Activated naive CD4-positive, alpha-beta T cell treated with Interleukin-2 at 50 U/mL for 16 hours (primary cell): ENCODE data around the gene KRT3.

ENCODE experiments used
- DNase-seq: peaks from one replicate; pipeline ENCODE4 v3.0.0-alpha.2; 2020

The KRT3 gene

GRCh38 chr12:52826611-52827498 is 30.9 kb upstream of the KRT3 start:
- DNase-seq = no peak

- DNase-seq = no peak
These were observed 30.0 kb upstream of the KRT3 start for GRCh38 chr12:52825961-52826360.

DNA sequence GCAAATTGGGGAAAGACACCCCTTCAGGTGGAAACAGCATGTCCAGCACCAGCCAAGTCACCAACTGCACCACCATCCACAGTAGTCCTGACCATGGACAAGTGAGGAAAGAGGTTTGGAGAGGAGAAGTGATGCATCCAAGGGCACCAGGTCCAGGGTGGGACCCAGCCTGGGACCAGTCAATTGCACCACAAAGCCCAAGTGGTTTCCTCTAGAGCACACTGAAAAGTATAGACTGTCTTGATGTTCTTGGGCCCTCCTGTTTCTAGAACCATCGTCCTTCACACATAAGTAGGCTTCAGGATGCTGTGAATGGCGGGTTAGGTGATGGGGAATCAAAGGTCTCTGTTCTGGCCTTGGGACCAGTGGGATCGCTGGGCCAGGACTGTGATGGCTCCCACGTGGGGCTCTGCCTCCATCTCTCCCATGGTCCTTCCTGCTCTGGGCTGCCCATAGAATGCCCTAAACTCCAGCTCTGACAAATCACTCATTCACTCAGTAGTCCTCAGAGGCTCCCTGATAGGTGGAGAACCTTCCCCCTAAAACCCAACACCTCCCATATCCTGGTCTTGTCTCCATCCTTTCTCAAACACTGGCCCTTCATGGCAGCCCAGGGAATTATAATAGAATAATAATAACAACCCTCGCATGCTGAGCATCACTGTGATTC is 29.0 kb upstream of the KRT3 start:
- DNase-seq = no peak

DNA sequence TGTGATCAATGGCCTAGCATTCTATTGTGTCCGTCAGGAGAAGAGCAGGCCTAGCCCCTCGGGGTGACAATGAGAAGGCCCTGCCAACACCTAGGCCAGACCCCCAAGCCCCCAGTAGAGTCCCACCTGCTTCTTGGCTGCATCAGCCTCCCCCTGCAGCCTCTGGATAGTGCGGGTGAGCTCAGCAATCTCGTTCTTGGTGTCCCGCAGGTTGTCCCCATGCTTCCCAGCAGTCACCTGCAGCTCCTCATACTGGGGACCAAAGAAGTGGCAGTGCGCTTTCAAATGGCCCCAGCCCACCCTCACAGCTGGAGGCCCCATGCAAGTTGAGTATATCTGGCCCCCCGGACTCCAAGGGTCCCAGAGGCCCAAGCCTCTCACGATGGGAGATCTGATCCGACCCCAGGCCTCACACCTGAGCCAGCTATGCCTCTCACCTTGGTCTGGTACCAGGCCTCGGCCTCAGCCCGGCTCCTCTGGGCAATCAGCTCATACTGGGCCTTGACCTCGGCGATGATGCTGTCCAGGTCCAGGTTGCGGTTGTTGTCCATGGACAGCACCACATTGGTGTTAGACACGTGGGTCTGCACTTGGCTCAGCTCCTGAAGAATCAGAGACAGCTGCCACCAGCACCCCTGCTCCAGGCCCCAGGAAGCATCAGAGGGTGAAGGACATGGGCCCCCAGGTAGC is 28.0 kb upstream of the KRT3 start:
- no peak for DNase-seq

GRCh38 chr12:52822771-52823510 is 27.0 kb upstream of the KRT3 start:
- no peak for DNase-seq

DNA sequence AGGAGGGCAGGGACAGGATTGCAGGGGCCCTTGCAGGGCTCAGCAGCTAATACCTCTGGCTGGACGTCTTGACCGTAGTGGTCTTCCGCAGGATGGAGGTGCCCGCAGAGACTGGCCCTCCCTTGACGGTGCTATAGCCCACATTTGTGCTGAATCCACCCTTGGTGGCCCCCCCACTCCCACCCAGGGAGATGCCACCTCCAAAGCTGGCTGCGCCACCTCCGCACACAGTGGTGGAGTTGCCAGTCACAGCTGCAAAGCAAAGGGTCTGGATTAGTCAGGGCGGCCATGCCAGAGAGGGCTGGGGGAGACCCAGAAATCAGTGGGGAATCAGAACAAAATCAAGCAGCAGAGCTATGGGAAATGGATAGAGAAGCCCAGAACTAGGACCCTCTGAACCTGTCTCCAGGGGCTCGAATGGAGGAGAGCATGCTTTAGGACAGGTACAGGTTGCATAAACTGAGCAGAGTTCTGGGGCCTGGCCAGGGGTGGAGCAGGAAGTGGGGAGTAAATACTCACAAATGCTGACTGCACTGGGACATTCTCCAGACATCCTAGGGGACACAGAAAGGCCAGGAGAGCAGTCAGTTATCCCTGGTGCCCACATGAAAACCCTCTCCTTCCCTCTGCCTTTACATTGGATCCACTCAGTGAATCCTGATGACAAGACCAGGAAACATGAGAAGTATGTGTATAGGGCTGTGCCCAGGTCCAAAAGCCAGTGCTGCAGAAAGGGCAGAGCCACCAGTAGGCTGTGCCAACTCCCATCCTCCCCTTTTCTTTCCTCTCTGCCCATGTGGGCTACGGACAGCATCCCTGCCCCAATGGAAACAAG is 26.1 kb upstream of the KRT3 start:
- DNase-seq = no peak

DNA sequence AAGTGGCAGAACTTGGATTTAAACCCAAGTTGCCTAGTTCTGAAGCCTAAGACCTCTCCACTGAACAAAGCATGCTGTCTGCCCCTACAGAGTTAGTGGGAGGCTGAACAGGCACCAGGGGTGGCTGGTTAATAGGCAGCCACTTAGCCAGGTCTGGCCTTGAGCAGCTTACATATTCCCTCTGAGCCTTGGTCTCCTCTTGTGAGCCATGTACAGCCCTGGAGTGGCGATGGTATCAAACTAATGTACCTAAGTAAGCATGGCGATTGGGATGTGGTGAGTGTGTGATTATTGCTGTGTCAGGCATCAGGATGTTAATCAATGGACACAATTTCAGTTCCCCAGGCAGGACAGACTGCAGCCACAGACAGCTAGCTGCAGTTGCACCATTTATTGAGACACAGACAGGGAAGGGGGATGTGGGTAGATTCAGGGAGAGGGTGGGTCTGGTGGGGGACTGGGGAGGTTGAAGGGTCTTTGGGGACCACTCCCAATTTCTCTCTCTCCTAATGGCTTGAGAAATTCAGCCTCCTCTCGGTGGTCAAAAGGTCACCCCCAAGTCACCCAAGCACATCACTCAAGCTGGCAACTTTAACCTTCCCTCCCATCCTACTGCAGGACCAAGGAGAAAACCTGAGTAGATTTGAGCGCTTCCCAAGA is 25.3 kb upstream of the KRT3 start:
- DNase-seq = no peak

DNA sequence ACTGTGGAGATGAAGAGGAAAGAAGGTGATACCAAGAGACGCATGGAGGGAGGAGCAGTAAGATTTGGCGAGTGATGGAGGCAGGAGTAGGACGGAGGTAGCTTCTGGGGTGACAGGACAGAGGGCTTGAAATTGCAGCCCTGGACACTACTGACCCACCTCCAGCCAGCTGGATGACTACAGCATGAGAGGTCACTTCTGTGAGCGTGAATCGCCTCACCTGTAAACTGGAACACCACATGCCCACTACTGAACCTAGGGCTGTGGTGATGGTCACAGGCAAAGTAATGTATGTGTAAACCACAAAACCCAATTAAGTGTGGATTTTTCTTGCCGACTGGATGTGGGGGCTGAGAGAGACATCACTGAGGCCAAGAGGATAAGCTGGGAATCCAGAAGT is 24.6 kb upstream of the KRT3 start:
- DNase-seq = no peak

DNA sequence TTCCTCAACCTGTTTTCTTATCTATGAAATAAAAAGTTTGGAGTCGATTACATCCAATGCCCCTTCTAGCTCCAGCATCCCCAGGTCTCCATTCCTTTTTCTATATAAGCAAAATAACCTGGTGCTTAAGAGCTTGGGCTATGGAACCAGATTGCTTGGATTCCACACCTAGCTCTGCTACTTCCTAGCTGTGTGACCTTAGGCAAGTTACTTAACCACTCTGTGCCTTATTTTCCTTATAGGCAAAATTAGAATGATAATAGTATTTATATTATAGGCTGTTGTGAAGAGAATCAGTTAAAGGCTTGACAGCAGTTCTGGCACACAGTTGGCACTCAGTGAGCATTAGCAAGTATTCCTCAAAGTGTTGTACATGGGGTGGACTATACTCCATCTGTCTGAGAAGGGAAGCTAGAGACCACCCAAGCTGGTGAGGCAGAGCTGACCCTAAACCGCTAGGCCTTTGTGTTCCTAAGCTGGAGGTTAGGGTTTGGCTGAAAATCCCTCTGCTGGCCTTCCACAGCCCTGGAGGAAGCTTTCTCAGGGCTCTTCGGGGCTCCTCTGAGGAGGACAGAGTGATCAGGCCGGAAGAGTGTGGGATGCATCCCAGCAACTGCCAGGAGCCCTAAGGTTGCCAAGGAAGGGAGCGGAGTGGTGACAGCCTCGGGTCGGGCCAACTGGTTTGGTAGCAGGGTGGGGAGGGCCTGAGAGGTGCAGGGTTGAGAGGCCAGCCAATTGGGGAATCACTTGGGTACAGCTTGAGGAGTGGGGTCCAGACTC is 24.0 kb upstream of the KRT3 start:
- no peak for DNase-seq

DNA sequence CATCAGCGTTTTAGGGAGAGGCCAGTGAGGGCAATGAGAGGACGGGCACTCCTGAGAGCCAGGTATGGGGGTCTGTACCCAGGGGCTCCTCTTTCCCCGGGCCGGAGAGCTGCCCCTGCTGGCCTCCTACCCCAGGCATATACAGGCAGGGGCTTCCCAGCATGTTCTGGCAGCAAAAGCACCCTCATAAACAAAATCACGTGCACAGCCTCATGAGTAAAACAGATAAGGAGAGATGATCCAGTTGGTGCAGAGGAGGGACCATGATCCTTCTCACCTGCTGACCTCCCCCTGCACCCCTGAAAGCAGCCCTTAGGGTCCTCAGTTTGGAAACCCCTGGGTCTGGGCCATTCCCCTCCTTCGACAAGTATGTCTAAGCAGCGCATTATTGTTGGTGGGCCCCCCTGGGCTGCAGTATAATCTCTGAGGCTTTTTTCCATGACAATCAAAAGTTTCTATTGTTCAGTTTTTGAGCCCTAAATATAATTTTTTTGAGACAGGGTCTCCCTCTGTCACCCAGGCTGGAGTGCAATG is 23.0 kb upstream of the KRT3 start:
- no peak for DNase-seq

GRCh38 chr12:52818388-52818787 is 22.5 kb upstream of the KRT3 start:
- DNase-seq = no peak

GRCh38 chr12:52817699-52818238 is 21.9 kb upstream of the KRT3 start:
- DNase-seq = no peak

GRCh38 chr12:52817003-52817698 is 21.2 kb upstream of the KRT3 start:
- no peak for DNase-seq

DNA sequence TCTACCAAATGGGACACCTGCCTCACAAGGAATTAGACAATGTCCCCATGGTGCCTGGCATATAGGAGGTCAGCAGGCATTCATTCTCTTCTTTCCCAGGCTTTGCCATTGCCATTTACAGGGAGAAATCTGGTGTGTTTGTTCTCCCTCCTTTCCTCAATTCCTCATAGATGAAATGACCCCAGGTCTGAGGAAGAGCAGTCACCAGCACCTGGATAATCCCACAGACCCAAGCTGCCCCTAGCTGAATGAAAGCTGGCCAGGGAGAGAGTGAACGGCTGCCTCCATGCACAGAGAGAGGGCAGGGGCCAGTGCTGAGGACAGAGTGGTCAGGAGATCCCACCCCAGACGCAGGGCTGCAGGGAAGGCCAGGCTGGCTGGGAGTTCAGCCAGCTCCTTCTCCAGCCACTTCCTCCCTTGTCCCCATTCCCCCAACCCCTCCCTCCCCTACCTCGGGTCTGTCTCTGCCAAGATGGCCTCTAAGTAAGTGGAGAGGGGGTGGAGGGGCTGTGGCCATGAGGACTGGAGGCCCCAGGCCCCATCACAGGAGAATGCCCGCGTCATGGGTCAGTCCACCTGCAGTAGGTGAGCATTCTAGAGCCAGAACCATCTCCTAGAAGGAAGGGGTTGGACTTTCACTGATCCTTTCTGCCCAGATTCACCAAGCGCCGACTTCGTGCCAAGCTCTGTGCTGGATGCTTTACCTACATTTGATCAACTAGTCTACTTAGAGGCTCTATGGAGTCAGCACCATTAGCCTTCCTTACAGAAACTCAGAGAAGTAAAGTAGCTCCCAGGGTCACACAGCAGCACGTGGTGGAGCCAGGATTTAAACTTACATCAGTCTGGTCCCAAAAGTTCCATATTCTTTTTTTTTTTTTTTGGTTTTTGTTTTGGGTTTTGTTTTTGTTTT is 20.0 kb upstream of the KRT3 start:
- no peak for DNase-seq

- no peak for DNase-seq
These were observed 19.2 kb upstream of the KRT3 start for GRCh38 chr12:52815161-52815560.

- no peak for DNase-seq
These were observed 18.8 kb upstream of the KRT3 start for GRCh38 chr12:52814710-52815155.

- DNase-seq = no peak
These were observed 18.2 kb upstream of the KRT3 start, which contains the start of gene KRT4 for GRCh38 chr12:52813885-52814709. KRT4 (minus strand) TSS chr12:52814116; CDS start chr12:52814058, 58 bp downstream.
